GM19328 (cell line): Measurements from ENCODE around the gene KCNJ5.

Experiments
- ATAC-seq: cut with Tn5 transposase; IDR thresholded peaks from one replicate; pipeline ENCODE4 v1.9.1; 2021; ENCODE audit warnings: mild to moderate bottlenecking, moderate library complexity; ENCODE audit not compliant: unreplicated experiment

KCNJ5 gene

DNA sequence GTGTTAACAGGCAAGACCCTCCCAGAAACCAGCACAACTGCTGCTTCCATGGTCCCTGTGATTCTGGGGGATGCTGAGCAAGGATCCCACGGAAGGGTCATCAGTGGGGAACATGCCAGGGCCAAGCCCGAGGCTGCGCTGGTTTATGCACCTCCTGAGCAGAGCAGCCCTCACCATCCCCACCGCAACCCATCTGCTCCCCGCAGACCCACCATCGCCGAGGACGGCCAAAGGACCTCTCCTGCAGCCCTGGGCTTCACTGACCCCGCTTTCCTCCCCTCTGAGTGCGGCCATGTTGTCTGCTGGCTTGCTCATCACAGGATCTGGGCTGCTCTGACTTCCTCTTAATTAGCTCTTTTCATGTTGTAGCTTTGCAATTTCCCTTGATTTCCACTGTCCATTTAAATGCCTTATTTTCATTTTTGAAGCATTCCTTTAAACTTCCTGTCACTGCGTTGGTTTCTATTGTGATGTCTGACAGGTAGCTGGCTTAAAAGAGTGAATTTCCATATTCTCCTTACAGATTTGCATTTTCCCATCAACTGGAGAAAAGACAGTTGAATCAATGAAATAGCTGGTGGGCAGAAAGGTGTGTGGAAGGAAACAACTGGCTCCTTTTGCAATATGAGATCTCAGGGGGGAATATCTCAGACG is 36.7 kb downstream of the KCNJ5 start:
- no peak for ATAC-seq

GRCh38 chr11:128928400-128928799 is 37.2 kb downstream of the KCNJ5 start:
- peak; percentile 90 for ATAC-seq

DNA sequence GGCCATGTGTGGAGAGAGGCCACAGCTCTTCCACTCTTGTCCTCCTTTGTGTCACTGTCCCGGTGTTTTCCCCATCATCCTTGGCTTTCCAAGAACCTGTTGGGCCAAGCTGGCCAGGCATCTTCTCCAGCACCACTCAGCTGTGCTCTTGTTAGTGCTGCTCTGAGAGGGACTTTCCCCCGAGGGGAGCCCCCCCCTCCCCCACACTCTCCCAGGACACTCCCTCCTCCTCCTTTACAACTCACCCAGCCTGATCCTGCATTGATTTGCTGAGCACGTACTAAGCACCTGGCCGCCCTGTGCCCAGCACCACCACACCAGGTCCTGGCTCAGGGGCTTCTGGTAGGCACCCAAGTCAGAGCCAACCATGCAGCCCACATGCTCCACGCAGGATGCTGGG is 38.3 kb downstream of the KCNJ5 start:
- no peak for ATAC-seq

- no peak for ATAC-seq
These were observed 38.8 kb downstream of the KCNJ5 start for GRCh38 chr11:128929991-128930390.

GRCh38 chr11:128931066-128931465 is 39.9 kb downstream of the KCNJ5 start:
- ATAC-seq: no peak

GRCh38 chr11:128931668-128932067 is 40.5 kb downstream of the KCNJ5 start:
- no peak for ATAC-seq

- ATAC-seq: no peak
These were observed 42.5 kb downstream of the KCNJ5 start for GRCh38 chr11:128933481-128934178.

DNA sequence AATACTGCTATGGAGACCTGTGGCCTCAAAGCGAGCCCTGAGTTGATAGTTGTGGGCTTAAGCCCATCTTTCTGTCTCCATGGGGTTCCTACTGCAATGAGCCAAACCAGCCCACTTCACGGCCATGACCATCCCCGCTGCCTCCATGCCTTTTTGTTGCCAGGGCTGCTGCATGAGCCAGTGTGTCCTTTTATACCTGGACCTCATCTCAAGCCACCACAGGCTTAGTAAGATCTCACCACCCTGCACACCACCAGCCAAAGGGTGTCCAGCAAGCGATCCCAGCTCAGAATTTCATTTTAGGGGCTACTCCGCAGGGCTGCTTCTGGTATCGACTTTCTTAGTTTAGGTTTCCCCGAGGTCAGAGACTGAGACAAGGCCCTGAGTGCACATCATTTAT is 43.2 kb downstream of the KCNJ5 start:
- ATAC-seq: no peak

GRCh38 chr11:128934926-128935325 is 43.8 kb downstream of the KCNJ5 start:
- ATAC-seq: no peak

DNA sequence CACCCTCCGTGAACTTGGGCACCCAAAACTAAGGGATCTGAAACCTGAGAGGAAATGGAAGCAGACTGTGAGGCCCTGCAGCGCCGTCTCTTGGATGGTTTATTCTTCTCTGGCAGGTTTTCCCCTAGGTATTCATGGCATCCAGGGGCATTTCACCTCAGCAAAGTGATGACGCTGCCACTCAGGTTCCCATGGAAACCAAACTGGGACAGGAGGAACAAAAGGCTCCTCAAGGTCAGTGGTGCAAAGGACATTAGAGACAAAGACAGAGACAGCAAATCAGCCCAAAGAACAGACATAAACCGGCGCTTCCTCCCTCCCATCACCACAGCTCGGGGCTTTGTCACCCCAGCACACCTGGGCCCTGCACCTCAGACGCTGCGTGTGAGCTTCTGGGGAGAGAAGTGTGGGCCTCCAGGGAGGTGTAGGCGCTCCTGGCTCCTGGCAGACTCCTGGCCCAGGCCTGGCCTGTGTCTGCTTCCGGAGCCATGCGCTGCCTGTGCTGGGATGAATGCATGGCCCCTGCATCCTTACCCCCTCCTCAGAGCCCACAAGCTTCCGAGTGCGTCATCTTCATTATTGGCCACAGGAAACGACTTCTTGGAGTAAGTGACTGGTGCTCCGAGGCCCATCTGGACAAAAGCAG is 45.6 kb downstream of the KCNJ5 start:
- ATAC-seq: no peak

- ATAC-seq: no peak
These were observed 46.3 kb downstream of the KCNJ5 start for GRCh38 chr11:128937480-128937879.

GRCh38 chr11:128938156-128938885 is 47.2 kb downstream of the KCNJ5 start:
- ATAC-seq: no peak

DNA sequence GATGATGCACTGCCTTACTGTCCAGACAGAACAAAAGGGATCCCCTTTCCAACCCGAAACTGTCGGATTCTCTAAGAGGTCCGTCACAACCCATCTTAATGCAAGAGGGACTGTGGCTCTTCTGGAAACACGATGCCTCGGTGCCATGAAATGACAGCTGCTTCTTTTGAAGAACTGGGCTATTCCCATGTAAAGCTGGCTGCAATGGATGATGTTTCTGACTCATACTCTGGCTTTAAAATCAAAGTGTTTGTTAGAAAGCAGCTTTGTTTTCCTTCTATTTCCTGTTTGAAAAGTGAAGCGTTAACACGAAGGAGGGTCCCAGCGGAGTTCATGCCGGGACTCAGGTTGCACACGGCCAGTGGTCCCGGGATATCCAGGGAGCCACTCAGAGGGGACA is 48.4 kb downstream of the KCNJ5 start:
- ATAC-seq: no peak

DNA sequence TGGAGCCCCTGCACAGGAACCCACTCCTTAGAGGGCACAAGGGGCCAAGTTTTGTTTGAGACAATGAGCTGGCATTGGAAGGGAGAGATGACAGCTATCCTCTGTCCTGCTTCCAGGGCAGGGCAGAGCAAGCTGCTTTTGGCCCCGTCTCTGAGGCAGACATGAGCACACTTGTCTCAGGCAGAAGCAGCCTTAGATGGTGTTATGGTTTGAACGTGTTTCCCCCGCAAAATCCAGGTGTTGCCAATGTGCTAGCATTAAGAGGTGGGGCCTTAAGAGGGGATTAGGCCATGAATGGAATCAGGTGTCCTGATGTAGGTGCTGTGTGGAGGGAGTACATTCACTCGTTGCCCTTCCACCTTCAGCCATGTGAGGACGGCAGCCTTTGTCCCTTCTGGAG is 49.0 kb downstream of the KCNJ5 start:
- ATAC-seq: no peak

DNA sequence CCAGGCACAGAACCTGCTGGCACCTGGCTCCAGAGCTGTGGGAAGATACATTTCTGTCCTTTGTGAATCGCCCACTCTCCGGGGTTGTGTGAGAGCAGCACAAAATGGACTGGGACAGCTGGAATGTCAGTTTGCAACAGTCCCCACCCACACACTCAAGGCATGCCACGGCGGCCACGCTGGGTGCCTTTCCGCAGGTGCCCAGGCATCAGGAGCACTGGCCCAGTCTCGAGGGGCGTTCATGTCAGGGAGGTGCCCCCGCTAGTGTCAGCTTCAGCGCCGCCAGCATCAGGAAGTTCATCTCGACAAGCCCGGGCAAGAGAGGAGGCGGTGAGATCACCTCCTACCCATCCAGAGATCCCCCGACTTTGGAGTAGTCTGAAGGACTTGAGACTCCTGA is 49.4 kb downstream of the KCNJ5 start:
- ATAC-seq: no peak

- ATAC-seq: no peak
These were observed 50.0 kb downstream of the KCNJ5 start for GRCh38 chr11:128941110-128941509.

GRCh38 chr11:128941573-128942271 is 50.6 kb downstream of the KCNJ5 start:
- no peak for ATAC-seq

DNA sequence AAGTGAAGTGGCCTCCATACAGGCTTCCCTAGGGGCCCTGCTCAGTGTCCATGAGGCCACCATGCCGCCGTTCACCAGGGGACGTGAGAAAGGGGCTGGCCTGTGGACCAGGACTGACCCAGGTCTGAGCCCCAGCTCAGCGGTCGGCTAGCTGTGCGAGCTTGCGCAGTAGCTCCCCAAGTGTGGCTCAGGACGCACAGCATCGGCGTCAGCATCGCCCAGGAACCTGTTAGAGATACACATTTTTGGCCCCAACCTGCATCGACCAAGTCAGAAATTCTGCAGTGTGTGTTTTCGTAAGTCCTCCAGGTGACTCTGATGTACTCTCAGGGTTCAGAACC is 51.1 kb downstream of the KCNJ5 start:
- ATAC-seq: no peak

GRCh38 chr11:128942817-128943427 is 51.8 kb downstream of the KCNJ5 start, which contains the start of gene TP53AIP1:
Gene TP53AIP1, minus strand, starts transcription at chr11:128942871. Its CDS starts 5,053 bp downstream, at chr11:128937818.
- ATAC-seq: no peak

GRCh38 chr11:128943428-128943976 is 52.3 kb downstream of the KCNJ5 start:
- ATAC-seq: no peak
